DMS53 (cell line): ENCODE results near the gene MED12L.

Experiments
- DNase-seq: peaks from one replicate; lab custom pipeline; 2025; lab: John Stamatoyannopoulos, UW

Gene MED12L

GRCh38 chr3:151262871-151263525 lies 177.5 kb downstream of the MED12L start:
- DNase-seq, result no peak

DNA sequence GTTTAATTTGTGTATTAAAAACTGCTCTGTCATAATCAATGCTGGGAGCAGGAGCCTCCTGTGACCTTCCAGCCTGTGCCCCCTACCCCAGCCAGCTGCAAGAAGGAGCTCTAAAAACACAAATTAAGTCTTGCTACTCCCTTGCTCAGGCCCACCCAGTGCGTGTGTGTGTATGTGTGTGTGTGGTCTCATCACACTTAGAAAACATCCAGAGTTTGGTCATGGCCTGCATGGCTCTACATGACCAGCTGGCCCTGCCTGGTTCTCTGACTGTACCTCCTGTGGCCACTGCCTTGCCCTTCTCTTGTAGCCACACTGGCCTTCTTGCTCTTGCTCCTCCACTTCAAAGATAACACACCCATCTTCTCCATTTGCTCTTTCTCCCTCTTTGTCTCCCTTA lies 179.1 kb downstream of the MED12L start:
- DNase-seq, result no peak

GRCh38 chr3:151265166-151265565 lies 179.7 kb downstream of the MED12L start:
- no peak for DNase-seq

- DNase-seq, result peak; percentile 7
These were observed 180.4 kb downstream of the MED12L start for GRCh38 chr3:151265866-151266265.

- DNase-seq, result no peak
These were observed 181.6 kb downstream of the MED12L start for GRCh38 chr3:151267066-151267465.

DNA sequence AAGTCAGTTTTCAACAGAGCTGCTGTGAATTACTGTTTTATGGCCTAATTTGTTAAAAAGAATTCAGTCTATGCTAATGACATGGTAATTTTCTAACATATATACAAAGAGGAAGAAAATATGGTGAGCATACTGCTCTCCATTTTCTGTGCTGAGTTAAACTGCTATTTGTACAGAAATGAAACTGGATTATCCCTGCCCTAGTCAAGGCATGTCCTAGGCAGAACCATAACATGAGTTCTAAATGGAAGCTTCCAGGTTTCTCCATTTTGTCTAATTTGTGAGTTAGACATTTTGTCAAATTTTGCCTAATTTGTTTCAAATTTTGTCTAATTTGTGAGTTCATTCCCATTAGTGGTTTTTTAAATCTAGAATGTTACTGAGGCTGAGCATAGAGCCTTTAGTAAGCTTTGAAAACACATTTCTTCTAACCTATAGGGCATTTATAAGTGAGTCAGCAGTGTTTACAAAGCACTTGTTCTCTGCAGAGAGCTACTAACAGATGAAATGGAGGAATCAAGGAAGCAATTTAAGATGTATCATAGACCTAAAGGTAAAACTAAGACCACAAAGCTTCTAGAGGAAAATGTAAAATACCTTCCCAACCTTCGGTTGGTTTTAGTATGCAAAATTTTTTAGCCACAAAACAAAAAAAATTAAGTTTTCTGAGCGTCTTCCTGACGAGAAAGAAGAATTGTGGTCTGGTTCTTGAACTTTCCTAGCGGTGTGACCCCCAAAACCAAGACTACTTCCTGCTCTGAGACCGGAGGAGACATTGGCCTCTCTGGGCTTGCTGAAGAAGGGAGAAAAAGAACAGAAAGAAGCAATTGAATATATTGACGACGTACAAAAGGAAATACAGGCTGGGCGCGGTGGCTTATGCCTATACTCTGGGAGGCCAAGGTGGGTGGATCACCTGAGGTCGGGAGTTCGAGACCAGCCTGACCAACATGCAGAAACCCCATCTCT lies 183.1 kb downstream of the MED12L start:
- peak; percentile 55 for DNase-seq

GRCh38 chr3:151269631-151270030 lies 184.2 kb downstream of the MED12L start:
- DNase-seq, result no peak

DNA sequence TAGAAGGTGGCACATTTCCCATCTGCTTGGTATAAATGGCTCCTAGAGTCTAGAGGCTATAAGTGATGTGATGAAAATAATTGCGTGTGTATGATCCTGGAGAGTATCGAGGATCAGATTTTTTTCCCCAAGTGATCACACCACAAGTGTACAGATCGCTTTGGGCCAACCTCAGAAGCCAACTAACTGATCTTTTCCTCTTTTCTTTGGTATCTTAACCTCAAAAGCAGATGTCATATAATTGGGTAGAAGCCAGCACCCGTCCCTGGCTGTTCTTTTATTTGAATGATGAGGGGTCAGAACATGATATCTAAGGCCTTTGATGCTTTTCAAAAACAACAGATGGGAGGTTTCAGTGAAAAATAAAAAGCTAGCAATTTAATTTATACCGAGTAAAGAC lies 189.6 kb downstream of the MED12L start:
- no peak for DNase-seq

- DNase-seq, result peak; percentile 6
These were observed 190.7 kb downstream of the MED12L start for GRCh38 chr3:151276038-151276686.

GRCh38 chr3:151276687-151277042 lies 191.2 kb downstream of the MED12L start:
- DNase-seq, result no peak

GRCh38 chr3:151278230-151278629 lies 192.8 kb downstream of the MED12L start, which contains the start of gene P2RY14:
P2RY14 (minus strand) TSS chr3:151278542; CDS start chr3:151214316, 64,226 bp downstream.
- no peak for DNase-seq

DNA sequence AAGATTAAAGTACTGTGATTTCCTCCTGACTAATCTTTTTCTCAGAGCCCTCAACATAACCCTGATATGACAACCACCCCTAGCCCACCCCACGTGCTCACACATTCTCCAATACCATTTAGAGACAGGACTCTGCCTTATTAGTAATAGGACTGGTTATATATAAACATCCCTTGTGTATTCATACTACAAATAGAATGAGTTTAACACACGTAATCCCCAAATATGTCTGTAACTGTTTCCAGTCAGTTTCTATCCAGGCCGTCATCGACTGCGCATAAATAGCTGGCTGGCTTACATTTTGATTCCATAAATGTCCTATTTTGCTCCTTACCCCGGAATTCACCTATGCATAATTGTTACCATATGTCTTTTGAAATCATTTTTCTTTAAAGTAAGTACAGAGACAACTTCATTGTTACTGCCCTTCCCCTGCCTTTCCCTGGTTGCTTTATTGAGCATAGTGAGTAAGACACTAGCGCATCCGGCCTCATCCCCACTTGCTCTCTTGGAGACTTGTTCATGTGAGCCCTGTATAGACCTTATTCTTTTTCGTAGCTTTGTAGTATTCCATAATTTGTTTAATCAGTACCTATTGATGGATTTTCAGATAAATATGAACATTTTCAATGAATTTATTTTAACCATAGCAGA lies 196.3 kb downstream of the MED12L start:
- DNase-seq, result no peak

DNA sequence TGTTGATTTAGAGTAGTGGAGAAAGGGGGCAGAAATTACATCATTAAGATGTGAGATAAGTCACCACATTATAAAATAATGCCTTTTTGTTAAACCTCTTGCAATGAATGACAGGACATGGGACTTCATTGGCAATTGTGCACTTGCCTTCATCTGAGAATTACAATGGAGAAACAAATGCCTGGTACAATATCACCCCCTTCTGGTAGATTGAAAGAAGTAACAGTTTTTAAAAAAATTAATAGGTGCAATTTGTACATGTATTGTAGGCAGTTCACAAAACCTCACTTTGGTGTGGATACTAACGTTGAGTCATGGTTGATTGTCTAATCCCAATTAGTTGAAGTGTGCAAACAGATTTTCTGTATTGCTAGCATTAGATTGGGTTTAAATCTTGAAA lies 197.5 kb downstream of the MED12L start:
- peak; percentile 67 for DNase-seq

DNA sequence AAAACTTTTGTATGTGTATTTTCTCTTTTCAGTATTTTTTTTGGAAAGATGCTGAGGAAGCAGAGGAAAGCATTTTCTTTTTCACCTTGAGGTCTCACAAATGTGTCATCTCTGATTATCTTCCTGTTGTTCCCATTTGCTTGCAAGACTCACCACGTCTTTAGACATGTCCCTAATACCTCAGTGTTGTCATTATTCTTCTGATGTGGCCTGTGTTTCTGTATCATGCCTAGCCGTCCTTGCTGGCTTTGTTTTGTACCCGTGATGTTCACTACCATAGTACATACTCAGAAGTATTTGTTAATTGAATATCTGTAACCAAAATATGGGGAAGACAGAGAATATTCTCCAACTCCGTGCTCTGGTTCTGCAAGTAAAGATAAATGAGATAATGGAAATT lies 197.9 kb downstream of the MED12L start:
- DNase-seq, result no peak

DNA sequence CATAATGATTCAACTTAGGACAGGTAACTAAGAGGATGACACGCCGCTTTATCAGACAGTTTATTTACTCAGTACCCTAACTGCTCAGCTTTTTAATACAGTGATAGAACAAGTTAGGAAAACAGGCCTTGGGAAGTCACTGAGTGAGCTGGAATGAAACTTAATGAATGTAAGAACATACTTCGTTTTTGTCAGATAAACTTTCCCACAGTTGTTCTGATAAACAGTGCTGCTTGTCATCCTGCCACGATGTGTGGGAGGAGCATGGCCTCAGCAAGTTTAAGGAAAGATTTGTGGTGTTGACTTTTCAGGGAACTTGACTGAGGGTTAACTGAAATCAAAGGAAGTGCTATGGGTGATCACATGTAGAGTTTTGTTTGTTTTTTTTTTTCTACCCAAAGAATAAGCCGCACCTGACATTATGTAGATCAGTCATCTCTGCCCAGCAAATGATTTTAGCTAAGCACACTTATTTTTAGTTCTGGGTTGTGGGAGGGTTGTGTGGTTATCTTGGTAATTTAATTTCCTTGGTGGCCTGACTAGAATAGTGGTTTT lies 198.5 kb downstream of the MED12L start:
- DNase-seq, result peak; percentile 3

DNA sequence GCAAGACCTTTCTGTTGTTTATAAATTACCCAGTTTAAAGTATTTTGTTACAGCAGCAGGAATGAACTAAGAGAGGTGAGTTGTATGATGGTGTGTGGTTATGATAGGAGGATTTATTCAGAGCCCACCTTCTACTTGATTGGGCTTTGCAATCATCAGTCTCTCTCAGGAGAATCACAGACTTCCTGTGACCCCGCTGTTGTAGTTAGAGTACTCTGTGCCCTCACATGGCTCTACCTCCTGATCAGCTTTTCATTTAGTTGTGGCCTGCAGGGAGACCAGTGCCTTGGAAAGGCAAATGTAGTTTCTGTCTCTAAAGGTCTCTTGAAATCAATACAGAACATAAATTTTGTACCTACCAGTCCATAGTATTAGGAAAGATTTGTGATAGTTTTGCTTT lies 200.5 kb downstream of the MED12L start:
- no peak for DNase-seq

DNA sequence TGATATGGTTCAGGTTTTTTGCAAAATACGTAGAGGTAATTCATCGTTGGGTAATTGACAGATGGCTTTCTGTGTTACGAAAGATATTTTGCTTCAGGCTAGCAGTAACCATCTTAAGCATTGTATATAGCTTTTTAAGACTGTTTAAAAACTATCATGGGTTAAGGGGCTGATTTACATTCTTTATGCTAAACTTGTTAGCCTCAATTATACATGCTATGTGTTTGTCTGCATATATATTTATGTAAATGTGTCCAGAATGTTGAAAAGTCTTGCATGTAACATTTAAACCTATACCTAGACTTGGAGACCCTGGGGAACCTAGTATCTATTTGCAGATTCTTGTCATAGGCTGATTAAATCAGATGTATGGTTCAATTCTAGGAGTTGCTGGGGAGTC lies 204.0 kb downstream of the MED12L start:
- DNase-seq, result no peak

DNA sequence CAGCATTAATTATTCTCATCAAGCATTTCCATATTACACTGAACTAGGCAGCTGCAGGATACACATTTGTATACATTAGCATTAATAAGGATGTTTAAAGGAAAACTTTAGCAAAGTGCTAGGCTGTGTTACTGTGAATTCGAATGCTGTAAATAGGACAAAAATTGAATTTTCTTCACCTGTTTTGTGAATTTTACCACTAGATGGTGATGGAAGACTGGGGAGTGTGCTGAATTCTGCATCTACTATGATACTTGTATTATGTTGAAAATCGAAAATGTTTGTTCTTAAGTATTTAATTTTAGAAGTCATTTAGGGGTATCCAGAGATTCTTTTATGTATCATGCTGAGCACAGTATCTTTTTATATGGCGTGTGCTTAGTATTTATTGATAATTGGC lies 205.2 kb downstream of the MED12L start:
- peak; percentile 16 for DNase-seq

DNA sequence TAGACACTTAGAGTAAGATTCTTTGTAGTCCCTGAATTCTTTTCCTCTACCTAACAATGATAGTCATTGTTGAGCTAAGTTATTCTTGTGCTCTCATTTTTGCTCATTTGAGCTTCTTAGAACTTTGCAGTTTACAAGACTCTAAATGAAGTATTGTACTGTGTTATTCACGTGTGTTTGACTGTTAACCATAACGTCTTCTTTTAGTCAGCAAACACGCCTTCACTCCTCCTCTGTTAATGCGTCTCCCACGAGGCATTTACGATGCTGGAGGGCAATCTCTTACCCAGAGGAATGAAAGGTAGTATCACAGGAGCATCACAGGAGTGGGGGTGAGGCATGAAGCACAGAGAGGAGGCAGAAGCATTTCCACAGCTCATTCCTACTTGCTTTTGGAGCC lies 207.7 kb downstream of the MED12L start:
- DNase-seq, result no peak

DNA sequence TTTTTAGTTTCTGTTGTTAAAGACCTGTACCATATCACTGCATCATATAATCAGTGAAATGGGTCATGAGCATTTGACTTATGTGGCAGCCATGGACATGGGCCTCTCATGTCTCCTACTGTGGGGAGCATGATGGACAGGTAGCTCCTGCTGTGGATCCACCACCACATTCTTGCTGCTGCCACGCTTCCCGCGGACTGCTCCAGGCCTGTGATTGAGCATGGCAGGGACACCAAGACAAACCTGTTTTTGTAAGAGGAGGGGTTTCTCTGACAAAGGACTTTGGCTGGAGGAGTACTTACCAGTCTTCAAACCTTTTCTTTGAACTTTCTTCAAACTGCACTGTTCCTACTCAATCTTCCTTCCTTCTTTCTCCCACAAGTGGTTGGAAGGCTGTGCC lies 210.8 kb downstream of the MED12L start:
- no peak for DNase-seq

DNA sequence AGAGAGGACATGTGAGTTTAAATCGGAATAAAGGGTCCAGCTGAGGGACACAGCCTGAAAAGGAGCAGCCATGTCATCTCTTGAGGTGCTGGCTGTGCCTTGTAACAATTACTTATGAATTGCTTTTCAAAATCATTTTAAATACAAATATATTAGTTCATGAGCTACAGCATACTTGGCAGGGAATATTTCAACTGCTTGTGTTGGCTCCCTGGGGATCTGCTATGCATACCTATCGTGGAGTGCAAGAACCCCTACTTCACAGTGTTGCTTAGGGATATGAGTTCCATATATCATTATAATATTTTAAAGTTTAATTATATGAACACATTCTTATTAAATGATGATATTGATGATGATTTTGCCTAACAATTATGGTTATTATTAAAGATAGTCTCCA lies 212.0 kb downstream of the MED12L start:
- DNase-seq, result no peak

DNA sequence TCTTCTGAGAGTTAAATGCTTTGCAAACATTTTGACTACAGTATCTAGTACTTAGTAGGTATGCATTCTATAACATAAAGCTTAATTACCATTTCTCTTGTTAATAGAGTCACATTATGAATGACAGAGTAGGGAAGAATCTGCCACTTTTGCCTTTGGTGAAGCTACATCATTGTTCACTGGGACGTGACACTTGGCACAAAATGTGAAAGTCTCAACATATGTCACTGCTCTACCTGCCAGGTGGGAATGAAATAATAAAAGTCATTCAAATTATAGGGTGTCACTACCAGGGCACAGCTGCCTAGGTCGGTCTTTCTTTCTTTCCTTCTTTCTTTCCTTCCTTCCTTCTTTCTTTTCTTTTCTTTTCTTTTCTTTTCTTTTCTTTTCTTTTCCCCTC lies 213.5 kb downstream of the MED12L start:
- no peak for DNase-seq
